ENCODE measurements around the gene CLPTM1L.
A peak's percentile ranks its signal among the peaks of the same experiment; 100 is the strongest.

CLPTM1L gene

DNA sequence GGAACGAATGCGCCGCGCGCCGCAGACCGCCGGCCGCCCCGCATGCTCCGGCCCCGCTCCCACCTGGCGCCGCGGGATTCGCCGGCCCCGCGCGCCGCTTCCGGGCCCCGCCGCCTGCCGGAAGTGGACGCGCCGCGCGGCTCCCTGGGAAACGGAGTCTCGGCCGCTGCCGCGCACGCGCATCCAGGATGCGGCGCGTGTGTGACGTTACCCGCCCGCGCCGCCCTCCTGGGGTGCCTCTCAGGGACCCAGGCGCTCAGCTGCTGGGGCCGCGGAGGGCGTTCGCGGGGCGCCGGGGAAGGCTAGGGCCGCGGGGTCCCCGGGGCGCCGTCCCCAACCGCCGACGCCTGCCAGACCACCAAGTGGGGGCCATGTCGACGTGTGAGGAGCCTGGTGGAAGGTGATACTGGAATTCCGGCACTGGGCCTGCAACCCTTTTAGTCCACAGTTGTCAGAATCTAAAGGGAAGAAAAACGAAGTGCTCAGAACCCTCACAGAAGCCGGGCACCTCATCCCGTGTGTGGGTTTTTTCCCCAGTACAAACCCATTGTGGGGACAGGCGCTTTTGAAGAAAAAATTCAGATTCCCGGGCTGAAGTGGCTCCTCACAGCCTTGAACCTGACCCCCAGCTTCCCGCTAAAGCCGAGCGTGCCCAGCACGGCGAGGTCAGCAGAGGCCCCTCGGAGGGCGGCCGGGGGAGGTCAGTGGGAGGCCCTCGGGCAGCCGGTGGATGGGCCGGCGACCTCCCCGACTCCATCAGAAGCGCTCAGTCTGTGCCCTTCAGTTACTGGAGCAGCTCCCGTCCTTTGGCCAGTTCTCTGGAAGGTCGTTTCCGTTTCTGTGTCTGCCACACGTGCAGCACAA is at the start of gene CLPTM1L:
Gene CLPTM1L (minus strand): TSS at position 125 of the 864 bp plus-strand sequence. CDS start 258 bp downstream, outside the sequence.
- peak; percentile 73 to 78 for DNase-seq (ENCODE audit: low read depth in 1 of 2, low spot score in 1 of 2)

GRCh38 chr5:1393571-1394501 is 48.9 kb upstream of the CLPTM1L start:
- DNase-seq (ENCODE audit: low read depth in 1 of 2, low spot score in 1 of 2) = no peak

DNA sequence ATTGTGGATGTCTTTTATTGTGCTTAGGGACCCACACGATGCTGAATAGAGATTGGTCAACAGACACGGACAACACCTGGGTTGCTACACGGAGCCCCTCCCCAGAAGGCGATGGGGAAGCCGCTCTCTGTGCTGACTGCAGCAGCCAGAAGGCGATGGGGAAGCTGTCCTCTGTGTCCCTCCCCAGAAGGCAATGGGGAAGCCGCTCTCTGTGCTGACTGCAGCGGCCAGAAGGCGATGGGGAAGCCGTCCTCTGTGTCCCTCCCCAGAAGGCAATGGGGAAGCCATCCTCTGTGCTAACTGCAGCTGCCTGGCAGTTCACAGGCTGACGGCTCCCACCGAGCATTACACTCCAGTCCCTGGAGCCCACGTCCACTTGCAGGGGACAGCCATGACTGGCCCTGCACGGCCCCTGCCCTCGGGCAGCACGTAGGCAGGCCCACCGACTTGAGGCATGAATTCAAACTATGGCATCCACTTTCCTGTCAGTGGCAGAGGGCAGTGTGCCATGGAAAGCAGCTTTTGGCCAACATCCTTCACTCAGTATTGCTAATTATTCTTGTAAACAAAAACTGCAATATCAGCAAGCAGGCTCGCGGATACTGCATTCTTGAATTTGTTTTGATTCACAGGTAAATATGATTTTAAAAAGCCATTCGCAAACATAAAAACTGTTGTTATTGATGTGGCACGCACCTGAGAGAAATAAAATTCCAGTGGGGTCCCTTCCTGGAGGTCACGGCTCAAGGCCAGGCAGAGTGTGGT is 48.1 kb upstream of the CLPTM1L start:
- no peak for DNase-seq (ENCODE audit: low read depth in 1 of 2, low spot score in 1 of 2)

- no peak for DNase-seq (ENCODE audit: low read depth in 1 of 2, low spot score in 1 of 2)
These were observed 47.4 kb upstream of the CLPTM1L start for GRCh38 chr5:1392261-1392660.

GRCh38 chr5:1391691-1392090 is 46.8 kb upstream of the CLPTM1L start:
- no peak for DNase-seq (ENCODE audit: low read depth in 1 of 2, low spot score in 1 of 2)

GRCh38 chr5:1390861-1391600 is 46.1 kb upstream of the CLPTM1L start:
- DNase-seq (ENCODE audit: low read depth in 1 of 2, low spot score in 1 of 2) = no peak

- DNase-seq (ENCODE audit: low read depth in 1 of 2, low spot score in 1 of 2) = no peak
These were observed 45.4 kb upstream of the CLPTM1L start for GRCh38 chr5:1390333-1390732.

DNA sequence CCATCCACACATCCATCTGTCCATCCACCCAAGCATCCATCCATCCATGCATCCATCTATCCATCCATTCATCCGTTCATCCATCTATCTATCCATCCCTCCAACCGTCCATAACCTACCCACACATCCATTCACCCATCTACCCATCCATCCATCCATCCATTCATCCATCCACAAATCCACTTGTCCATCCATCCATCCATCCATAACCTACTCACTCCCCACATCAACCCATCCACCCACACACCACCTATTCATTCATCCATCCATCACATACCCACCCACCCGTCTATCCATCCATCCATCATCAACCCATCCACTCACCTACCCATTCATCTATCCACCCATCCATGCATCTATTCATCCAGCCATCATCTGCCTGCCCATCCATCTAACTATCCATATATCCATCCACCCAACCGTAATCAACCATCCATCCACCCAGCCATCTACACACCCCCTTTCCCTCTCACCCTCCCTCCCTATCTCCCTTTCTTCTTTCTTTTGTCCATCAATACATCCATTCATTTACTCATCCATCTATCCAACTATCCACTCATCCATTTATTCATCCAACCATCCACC is 43.6 kb upstream of the CLPTM1L start:
- no peak for DNase-seq (ENCODE audit: low read depth in 1 of 2, low spot score in 1 of 2)

DNA sequence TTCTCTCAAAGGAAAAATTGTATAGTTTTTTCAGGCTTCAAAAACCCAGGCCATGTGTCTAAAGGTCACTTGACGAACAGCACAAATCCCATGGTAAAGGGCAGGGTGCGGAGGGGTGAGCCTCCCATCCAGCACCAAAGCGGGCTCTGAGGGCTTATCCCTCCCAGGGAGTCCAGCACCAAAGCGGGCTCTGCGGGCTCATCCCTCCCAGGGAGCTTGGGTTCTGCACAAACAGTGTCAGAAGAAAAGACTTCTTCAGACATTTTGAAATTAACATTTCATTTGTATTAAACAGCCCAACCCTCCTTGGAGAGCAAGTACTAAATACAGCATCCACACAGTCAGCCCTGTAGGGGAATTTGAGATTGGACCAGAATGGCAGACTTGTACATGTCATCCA is 43.0 kb upstream of the CLPTM1L start:
- DNase-seq (ENCODE audit: low read depth in 1 of 2, low spot score in 1 of 2) = no peak

DNA sequence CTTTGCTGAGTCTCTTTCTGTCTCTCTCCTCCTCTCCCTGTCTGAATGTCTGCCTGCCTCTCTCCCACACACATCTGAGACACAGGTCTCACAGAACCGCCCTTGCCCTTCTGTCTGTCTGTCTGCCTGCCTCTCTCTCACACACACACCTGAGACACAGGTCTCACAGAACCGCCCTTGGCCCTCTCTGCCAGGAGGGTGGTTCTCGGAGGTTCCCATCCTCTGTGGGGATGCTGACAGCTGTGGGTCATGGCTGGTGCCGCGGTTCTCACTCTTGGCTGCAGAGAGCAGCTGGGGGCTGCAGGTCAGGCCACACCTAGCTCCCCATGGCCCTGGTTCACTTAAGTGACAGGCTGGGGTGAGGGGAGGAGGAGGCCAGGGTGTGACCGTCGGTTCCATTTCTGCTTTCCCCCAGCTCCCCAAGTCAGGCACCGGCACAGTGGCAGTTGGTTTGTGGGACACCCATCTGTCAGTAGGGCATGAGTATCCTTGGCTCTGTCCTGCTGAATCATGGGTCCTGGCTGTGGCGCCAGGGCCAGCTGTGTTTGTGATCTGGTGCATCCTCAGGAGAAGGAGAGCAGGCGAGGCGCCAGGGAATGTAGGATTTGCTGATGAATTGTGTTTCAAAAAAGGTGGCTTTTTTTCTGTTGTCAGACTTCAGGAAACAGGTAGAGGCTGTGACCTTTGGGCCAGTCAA is 42.3 kb upstream of the CLPTM1L start:
- DNase-seq (ENCODE audit: low read depth in 1 of 2, low spot score in 1 of 2) = no peak

- DNase-seq (ENCODE audit: low read depth in 1 of 2, low spot score in 1 of 2) = peak; percentile 25 to 48
These were observed 41.4 kb upstream of the CLPTM1L start for GRCh38 chr5:1386274-1386717.

DNA sequence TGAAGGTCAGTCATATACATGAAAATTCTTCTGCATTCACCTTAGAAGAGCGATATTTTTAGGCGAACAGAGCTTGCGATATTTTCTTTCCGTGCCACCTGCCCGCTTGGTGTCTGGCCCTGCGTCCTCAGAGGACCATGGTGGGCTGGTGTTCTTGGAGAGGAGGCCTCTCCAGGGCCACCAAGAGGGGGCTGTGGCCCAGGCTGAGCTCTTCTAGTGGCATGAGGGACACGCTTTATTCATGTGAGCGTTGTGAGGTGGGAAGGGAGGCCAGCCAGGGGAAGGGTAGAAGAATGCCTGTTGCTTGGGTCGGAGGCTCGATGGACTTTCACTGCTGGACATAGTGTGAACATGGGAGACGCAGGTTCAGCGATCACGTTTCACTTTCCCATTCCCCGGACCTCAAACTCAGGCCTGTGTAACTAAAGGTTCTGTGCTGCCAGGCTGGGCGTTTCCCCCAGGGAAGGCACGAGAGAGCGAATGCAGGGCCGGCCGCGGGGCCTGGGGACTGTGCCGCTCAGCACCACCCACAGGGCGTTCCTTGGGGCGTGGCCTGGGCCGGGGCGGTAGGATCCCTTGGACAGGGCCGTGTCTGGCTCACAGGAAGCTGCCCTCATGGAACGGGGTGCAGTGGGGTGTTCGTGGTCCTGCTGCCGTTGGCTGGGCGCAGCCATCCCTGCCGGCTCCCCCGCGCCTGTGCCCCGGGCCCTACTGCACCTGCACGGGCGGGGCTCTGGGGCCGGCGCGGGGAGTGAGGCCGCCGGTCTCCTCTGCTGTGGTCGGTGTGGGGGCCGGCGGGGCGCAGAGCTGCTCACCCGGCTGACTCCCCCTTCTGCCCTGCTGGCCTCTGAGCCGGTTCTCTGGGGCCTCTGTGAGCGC is 40.7 kb upstream of the CLPTM1L start:
- DNase-seq (ENCODE audit: low read depth in 1 of 2, low spot score in 1 of 2) = peak; percentile 62 to 65

DNA sequence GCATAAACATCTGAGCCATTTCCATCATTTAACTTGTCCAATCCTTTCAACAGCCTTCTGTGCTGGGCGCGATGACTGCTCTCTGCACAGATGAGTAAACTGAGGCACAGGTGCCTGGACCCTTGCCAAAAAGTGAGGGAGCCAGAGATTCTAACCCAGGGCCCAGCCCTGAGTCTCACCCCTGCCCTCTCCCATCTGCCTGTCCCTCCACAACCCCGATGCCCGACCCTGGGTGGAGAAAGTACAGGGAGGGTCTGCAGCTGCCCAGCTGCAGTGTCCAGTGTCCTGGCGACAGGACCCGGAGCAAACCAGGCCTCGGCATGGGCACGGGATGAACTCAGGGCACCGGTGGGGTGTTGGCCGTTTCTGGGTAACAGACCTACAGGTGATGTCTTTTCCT is 39.6 kb upstream of the CLPTM1L start:
- no peak for DNase-seq (ENCODE audit: low read depth in 1 of 2, low spot score in 1 of 2)

- DNase-seq (ENCODE audit: low read depth in 1 of 2, low spot score in 1 of 2) = no peak
These were observed 39.0 kb upstream of the CLPTM1L start for GRCh38 chr5:1383886-1384401.

- no peak for DNase-seq (ENCODE audit: low read depth in 1 of 2, low spot score in 1 of 2)
These were observed 38.4 kb upstream of the CLPTM1L start for GRCh38 chr5:1383344-1383743.

- no peak for DNase-seq (ENCODE audit: low read depth in 1 of 2, low spot score in 1 of 2)
These were observed 37.4 kb upstream of the CLPTM1L start for GRCh38 chr5:1382248-1382700.

DNA sequence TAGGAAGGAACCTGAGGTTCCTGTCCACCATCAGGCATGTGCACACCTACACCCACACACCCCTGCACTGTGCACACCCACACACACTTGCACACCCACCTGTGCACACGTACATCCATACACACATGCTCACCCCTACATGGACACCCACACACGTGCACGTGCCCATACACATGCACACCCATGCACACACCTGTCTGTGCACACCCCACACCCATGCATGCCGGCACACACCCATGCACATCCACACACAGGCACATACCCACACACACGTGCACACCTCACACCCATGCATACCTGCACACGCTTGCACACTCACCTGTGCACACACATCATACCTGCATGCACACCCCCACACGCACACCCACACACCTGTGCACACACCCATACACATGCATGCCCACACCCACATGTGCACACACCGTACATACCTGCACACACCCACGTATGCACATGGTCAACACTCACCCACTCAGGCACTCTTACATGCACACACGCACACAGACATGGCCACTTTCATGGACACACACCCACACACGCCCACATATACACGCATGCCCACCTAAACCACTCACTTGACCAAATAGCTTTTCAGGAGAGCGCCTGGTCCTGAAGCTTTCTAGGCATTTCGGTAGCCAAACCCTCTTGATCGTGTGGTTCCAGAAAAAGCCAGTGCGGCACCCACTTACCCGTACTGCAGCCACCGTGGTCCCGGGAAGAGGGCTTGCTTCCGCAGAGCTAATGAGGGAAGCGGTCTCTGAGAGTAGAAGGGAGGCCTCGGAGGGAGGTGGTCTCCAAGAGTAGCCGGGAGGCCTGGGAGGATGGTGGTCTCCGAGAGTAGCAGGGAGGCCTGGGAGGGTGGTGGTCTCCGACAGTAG is 36.7 kb upstream of the CLPTM1L start:
- DNase-seq (ENCODE audit: low read depth in 1 of 2, low spot score in 1 of 2) = no peak

Data from activated CD4-positive, alpha-beta T cell treated with anti-CD3 and anti-CD28 coated beads, Interleukin-2, amount 50 U/mL, for 24 hours (primary cell).